ENCODE data around the gene C2orf49.

C2orf49 gene

DNA sequence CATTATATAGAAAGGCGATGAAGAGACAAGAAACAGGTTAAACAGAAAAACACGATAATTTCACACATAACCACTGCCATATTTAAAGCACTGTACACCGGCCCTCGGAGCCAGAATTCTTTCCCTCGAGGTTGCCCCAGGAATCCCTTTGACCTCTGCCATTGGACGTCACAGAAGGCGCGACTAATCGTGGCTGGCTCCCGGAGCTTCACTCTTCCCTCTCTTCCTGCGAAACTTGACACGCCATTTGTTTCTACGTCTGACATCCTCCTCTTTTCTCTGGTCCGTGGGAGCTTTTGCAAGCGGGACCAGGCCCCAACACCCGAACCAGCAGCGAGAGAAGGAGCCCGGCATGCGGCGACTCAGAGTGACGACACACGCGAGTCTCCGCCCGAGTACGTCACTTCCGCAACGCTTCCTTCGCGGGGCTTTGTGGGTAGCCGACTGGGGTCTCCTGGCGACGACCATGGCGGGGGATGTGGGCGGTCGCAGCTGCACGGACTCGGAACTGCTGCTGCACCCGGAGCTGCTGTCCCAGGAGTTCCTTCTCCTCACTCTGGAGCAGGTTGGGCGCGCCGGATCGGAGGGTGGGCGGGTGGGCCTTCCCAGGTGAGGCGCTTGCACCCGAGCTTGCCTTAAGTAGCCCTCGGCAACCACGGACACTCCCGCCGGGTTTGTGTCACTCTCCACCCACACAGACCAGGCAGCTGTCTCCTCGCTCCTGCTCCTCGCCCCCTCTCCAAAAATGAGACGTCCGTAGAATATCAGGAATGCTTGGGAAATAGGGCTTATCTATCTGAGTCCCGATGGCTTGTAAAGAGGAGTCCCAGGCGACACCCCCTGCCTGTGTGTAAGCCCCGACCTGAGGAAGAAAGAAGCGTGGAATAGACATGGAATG, at the start of gene C2orf49:
TSS of gene C2orf49 (plus strand) at position 419 of the 898 bp plus-strand sequence. CDS start at position 467, 48 bp downstream.
- peak; percentile 55 for DNase-seq

GRCh38 chr2:105287692-105288091, 49.6 kb upstream of the C2orf49 start:
- DNase-seq: no peak

DNA sequence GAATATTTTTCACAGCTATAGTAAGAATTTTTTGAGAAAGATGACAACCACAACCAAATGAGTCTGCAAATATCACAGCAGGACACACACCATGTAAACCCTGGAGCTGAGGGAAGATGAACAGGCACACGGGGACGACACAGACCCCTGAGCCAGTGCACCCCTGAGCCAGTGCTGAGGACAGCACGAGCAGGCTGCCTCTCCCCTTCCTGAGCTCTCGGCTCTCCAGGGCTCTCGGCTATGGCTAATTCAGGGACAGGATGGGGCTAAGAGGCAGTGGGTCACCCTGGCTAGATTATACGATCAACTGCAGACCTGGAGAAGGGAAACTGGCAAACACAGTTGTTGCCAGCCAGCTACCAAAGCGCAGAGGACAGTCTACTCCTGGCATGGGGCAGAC, 49.2 kb upstream of the C2orf49 start:
- DNase-seq: no peak

GRCh38 chr2:105290981-105291660, 46.2 kb upstream of the C2orf49 start:
- DNase-seq: no peak

DNA sequence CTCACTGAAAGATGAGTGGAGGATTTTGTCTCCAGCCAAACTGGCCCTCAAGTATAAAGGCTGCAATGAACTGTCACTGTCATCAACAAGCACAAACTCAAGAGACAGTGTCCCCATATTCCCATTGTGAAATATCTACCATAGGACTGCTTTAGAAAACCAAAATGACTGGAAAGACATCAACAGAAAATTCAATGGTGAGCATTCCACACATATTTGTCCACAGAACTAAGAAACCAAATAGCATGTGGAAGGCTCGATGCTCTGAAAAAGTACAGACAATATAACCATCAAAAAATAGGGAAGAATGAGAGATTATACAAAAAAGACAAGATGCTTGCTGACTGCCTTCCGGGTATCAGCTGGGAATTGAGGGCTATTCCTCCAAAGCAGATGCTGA, 45.4 kb upstream of the C2orf49 start:
- no peak for DNase-seq

DNA sequence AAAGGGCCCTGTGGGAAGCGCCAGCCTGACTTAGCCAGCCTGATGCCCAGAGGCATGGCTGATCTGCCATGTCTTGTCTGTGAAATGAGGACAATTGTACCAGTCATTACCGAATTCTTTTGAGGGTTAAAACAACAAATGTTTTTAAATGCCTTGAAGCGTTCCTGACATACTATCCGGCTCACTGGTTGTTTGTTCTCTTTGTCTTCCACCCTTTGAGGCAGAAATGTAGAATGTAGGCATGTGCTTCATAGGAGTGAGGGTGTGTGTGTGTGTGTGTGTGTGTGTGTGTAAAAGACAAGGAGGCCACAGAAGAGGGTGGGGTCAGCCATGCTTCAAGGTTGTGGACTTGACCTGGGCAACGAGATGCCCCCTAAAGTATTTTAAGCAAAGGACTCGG, 43.3 kb upstream of the C2orf49 start:
- DNase-seq: no peak

GRCh38 chr2:105294844-105295481, 42.4 kb upstream of the C2orf49 start:
- DNase-seq: no peak

DNA sequence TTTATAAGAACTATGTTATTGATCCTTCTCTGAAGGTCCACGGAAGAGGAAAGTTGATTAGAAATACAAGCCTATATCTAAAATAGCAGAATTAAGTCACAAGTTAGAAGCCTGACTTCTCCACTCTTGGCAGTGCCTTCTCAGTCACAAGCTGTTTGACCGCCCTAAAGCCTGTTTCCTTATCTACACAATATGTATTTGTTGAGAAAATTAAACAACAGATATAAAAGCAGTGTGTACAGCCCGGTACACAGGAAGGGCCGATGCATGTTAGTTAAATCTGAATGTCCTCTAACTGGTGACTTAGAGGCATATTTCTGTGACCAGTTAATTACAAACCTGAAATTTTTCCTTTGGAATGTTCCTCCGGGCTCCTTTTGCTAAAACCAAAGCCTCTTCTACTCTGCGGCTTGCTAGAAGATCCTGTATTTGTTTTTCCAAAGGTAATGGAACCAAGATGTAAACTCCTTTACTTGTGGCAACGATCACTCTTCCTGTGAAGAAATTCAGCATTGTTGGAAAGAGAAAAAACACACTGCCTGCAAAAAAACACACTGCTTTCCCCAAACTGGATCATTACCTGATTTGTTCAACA, 41.2 kb upstream of the C2orf49 start:
- DNase-seq: no peak

- no peak for DNase-seq
Measured at GRCh38 chr2:105297216-105297615, 40.1 kb upstream of the C2orf49 start.

DNA sequence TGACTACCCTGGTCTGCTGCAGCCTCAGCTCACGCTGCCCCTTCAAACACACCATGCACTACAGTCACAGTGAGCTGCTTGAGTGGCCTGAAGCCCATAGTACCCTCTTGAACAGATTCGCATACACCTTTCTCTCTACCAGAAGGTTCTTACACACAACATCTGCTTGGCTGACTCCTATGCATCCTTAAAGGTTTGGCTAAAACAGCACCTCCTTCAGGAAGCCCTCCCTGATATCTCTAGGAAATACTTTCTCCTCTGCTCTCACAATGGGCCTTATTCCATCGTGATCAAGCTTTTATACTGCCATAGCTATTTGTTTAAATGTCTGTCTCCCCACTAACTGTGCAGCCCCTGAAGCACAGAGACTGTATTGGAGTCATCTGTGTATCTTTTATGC, 39.3 kb upstream of the C2orf49 start:
- no peak for DNase-seq

DNA sequence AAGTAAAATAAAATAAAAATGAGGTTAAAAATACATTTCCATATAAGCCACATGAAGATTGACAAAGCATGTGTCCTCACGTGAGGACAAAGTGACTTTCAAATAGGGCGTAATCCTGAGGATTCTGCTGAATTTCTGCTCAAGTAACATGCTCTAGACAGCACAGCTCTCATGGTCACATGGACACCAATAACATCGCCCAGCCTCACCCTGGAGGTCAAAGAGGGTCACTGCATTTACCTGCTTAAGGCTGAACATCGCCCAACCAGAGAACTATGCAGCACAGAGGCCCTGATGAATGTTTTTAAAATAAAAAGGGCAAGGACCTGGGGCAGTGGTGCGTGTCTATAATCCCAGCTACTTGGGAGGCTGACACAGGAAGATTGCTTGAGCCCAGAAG, 38.0 kb upstream of the C2orf49 start:
- DNase-seq: no peak

DNA sequence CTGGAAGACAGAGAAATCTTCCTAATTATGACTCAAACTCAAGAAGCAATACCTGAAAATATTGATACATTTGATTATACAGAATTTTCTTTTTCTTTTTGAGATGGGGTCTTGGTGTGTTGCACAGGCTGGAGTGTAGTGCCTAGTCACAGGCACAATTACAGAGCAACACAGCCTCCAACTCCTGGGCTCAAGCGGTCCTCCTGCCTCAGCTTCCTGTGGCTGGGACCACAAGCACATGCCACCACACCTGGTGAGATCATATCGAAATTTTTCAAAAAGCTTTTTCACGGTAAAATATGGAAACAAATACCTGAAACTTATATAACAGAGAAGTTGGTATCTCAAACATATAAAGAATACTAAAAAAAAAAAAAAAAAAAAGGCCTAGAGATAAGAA, 35.7 kb upstream of the C2orf49 start:
- DNase-seq: no peak

DNA sequence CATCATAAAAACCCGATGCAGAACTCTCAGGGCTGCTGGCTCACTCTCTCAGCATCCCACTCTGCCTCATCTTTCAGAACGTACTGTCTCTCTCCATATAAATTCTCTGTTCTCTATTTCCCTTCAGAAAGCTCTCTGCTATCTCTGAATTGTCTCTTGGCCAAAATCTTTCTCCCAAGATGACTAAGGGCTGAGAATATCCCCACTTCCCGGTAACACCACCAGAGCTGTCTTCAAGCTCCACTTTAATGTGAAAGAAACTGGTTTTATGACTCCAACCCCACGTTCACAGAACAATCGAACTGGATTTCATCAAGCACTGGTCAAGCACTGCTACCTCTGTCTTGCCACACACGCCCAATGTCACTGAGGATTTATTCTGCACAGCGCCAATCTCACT, 30.2 kb upstream of the C2orf49 start:
- no peak for DNase-seq

- no peak for DNase-seq
Measured at GRCh38 chr2:105307550-105307949, 29.8 kb upstream of the C2orf49 start.

- no peak for DNase-seq
Measured at GRCh38 chr2:105307962-105308361, 29.4 kb upstream of the C2orf49 start.

DNA sequence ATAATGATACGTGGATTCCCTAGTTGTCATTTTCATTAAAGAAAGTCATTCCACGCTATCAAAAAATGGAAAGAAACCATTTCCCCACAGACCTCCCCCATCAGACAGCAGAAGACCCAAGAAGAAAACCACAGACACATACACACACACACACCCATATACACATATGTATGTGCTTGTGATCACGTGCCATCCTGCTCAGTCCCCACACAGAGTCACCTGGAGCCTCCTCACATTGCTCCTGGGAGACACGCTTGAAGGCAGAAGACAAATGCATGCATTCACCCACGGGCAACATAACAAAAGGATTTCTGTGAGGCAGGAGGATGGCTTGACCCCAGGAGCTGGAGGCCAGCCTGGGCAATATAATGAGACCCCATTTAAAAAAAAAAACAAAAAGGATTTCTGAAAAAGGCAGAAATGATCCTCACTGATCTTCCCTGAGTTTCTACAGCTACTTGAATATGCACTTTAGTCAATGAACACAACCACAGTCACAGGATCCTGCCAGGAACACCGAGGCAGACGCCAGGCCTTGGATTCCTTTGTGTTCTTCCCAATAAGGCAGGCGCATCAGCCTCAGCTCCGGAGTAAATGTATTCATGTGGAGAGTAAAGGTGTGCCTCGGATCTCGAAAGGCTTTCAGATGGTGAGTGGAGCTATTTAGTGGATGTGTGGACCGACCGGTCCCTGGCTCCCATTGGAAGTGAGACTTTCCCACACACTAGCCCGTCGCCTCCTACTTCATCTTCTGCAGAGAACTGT, 28.8 kb upstream of the C2orf49 start:
- no peak for DNase-seq

GRCh38 chr2:105309147-105309545, 28.2 kb upstream of the C2orf49 start:
- no peak for DNase-seq

DNA sequence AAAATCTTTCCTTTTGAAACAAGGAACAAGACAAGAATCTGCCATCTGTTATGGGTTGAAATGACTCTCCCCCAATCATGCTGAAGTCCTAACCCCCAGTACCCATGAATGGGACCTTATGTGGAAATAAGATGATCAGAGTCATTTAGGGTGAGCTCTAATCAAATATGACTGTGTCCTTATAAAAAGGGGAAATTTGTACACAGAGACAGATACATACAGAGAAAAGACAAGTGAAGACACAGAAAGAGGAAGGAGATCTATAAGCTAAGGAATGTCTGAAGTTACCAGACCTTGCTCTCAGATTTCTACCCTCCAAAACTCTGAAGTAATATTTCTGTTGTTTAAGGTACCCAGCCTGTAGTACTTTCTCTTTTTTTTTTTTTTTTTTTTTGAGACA, 23.5 kb upstream of the C2orf49 start:
- no peak for DNase-seq

DNA sequence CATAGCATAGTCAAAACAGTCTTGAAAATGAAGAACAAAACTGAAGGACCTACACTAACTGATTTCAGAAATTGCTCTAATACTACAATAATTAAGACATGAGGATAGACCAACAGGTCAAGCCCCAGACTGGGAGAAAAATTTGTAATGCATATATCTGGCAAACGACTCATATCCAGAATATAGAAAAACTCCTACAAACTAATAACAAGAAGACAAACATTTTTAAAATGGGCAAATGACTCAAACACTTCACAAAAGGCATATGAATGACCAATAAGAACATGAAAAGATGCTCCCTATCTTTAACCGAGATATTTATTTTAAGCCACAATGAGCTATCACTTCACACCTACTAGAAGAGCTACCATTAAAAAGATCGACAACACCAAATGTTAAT, 22.0 kb upstream of the C2orf49 start:
- DNase-seq: no peak

- DNase-seq: no peak
Measured at GRCh38 chr2:105317937-105318336, 19.4 kb upstream of the C2orf49 start.

- DNase-seq: no peak
Measured at GRCh38 chr2:105320651-105321215, 16.6 kb upstream of the C2orf49 start.

Data from NCI-H1436 treated with DMSO at 0.1 percent for 48 hours (cell line).